ENCODE data around the gene LRP8. TPM values are rescaled to one million over a fixed set of nuclear protein-coding genes. Genes with fewer than 3 reads are reported as not detected.

Gene LRP8
- total RNA-seq, 1 experiment from 2014 or later, result 54.4 TPM

DNA sequence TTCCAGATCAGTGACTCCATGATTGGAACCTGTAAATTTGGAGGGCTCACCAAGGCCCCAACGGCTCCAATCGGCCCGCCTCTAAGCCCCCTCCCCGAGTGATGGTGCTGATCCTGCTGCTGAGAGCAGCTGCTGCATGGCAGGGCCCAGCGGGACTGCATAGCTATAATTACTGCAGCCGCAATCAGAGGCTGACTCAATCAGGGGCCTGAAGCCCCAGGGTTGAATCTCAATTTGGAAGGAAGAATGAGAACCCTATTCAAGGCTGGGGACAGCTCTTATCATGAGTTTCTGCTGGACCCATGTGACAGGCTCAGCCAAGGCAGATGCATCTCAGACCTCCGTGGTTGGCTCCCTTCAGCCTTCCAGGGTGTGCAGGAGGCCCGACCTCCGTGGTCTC lies 46.7 kb downstream of the LRP8 start:
- Histone ChIP-seq H3F3A (ENCODE audit: low read length, unreplicated experiment) (no peaks in the 10 kb centered on the region), H3K9me3 (ENCODE audit: low read length) (no peaks in the 10 kb centered on the region), H3K9me2 (replicated peaks; ENCODE audit: low read length) (no peaks in the 10 kb centered on the region), H4K20me1 (ENCODE audit: low read length) (no peaks in the 10 kb centered on the region), H3K4me2 (ENCODE audit: low read length) (no peak overlapping the region), H3K9ac (ENCODE audit: low read length) (no peak overlapping the region), H3K4me3 (ENCODE audit: low read length) (no peak overlapping the region), H3K27me3 (ENCODE audit: low read length) (no peaks in the 10 kb centered on the region), H3K79me2 (ENCODE audit: low read length) (no peaks in the 10 kb centered on the region), H3K36me3 (ENCODE audit: low read depth, low read length) (peaks cover 25% of the 10 kb centered on the region), H3K27ac (ENCODE audit: low read length) (no peak overlapping the region), H3K4me1 (ENCODE audit: insufficient read depth, low read length) (no peaks in the 10 kb centered on the region), H2AFZ (ENCODE audit: low read length) (no peak overlapping the region)
- CTCF ChIA-PET, result no interaction called here
- intact Hi-C loops (cut with micrococcal nuclease), result no loop called here
- TF ChIP-seq, protein P1, sequence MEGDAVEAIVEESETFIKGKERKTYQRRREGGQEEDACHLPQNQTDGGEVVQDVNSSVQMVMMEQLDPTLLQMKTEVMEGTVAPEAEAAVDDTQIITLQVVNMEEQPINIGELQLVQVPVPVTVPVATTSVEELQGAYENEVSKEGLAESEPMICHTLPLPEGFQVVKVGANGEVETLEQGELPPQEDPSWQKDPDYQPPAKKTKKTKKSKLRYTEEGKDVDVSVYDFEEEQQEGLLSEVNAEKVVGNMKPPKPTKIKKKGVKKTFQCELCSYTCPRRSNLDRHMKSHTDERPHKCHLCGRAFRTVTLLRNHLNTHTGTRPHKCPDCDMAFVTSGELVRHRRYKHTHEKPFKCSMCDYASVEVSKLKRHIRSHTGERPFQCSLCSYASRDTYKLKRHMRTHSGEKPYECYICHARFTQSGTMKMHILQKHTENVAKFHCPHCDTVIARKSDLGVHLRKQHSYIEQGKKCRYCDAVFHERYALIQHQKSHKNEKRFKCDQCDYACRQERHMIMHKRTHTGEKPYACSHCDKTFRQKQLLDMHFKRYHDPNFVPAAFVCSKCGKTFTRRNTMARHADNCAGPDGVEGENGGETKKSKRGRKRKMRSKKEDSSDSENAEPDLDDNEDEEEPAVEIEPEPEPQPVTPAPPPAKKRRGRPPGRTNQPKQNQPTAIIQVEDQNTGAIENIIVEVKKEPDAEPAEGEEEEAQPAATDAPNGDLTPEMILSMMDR (conservative IDR thresholded peaks at IDR 0.05; ENCODE audit: low read depth, low read length), result no peak
- TF ChIP-seq EZH2 (IDR thresholded peaks at IDR 0.05; ENCODE audit: low read length, unreplicated experiment) (no peak), EZH2phosphoT487 (IDR thresholded peaks at IDR 0.05; ENCODE audit: borderline replicate concordance, low read length) (no peak)
- BruUV-seq (replicated peaks), result no TSS peak
- DNase-seq (no peak), ATAC-seq (no peak)
- POLR2A ChIA-PET (ENCODE audit: unreplicated experiment), result no interaction called here

DNA sequence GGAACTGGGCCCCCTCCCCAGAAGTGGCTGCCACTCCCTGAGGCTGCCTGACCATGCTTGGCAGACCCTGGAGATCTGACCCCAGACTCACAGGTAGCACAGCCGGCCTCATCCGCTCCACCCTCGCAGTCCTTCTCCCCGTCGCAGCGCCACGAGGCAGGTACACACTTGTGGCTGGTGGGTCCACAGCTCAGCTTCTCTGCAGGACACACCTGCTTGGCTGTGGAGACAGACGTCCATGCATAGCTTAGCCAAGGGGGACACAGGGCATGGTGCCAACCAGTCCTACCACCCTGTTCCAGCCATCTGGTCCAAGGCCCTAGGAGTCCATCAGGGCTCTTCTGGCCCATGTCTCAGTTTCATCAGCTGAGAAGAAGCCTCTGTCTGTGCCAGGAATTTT lies 47.4 kb downstream of the LRP8 start:
- Histone ChIP-seq H3K9me3 (ENCODE audit: low read length) (no peaks in the 10 kb centered on the region), H3K4me2 (ENCODE audit: low read length) (no peak overlapping the region), H3K4me3 (ENCODE audit: low read length) (no peak overlapping the region), H3K9ac (ENCODE audit: low read length) (no peak overlapping the region), H3K27ac (ENCODE audit: low read length) (no peak overlapping the region), H4K20me1 (ENCODE audit: low read length) (no peaks in the 10 kb centered on the region), H3K36me3 (ENCODE audit: low read depth, low read length) (peaks cover 25% of the 10 kb centered on the region), H3K4me1 (ENCODE audit: insufficient read depth, low read length) (no peaks in the 10 kb centered on the region), H3K27me3 (ENCODE audit: low read length) (no peaks in the 10 kb centered on the region), H2AFZ (ENCODE audit: low read length) (no peak overlapping the region), H3K79me2 (ENCODE audit: low read length) (no peaks in the 10 kb centered on the region), H3F3A (ENCODE audit: low read length, unreplicated experiment) (no peaks in the 10 kb centered on the region), H3K9me2 (replicated peaks; ENCODE audit: low read length) (no peaks in the 10 kb centered on the region)
- CTCF ChIA-PET, result no interaction called here
- ATAC-seq (no peak), DNase-seq (no peak)
- POLR2A ChIA-PET (ENCODE audit: unreplicated experiment), result no interaction called here
- intact Hi-C loops (cut with micrococcal nuclease), result no loop called here
- BruUV-seq (replicated peaks), result no TSS peak
- TF ChIP-seq, protein P1 (conservative IDR thresholded peaks at IDR 0.05; ENCODE audit: low read depth, low read length), result no peak
- TF ChIP-seq EZH2phosphoT487 (IDR thresholded peaks at IDR 0.05; ENCODE audit: borderline replicate concordance, low read length), result no peak
- no peak for TF ChIP-seq EZH2 (IDR thresholded peaks at IDR 0.05; ENCODE audit: low read length, unreplicated experiment)

DNA sequence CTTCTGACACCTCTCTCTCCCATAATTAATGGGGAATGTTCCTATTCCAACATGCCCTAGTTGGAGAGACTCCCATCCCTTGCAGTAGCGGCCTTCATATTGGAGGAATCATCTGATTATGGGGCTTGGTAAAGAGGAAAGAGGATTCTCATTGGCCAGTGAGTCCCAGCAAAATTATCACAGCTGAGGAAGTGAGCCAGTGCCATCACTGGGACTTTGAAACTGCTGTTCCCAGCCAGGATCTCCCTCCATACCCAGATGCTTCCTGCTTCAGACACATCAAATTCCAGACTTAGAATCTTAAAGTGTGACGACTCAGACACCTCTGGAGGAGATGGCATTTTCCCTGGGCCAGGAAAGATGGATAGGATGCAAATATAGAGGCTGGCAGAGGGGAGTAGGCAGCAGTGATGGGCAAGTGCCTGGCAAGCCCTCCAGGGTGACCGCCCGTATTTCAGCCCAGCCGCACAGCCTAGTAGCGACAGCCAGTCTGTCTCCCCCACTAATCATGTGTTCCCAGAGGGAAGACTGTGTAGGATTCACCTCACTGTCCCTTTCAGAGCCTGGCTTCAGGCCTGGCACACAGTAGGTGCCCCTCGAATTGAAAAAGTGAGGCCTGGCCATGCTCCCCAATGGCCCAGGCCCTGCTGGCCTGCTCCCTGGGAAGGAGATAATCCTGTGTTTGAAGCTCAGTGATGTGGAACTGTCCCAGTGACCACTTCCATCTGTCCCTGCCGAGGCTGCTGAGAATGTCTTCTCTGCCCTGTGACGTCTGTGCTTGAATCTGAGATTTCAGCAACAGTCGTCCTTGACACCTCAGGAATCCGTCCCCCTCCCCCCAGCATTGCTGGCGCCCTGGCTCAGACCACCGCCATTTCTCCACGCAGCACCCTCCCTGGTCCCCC lies 48.3 kb downstream of the LRP8 start:
- Histone ChIP-seq H3K4me2 (ENCODE audit: low read length) (no peak overlapping the region), H3K9me2 (replicated peaks; ENCODE audit: low read length) (no peaks in the 10 kb centered on the region), H2AFZ (ENCODE audit: low read length) (no peak overlapping the region), H3K36me3 (ENCODE audit: low read depth, low read length) (peaks cover 17% of the 10 kb centered on the region), H3K27ac (ENCODE audit: low read length) (no peak overlapping the region), H3K79me2 (ENCODE audit: low read length) (no peaks in the 10 kb centered on the region), H3K4me3 (ENCODE audit: low read length) (no peak overlapping the region), H3K27me3 (ENCODE audit: low read length) (no peaks in the 10 kb centered on the region), H3K9me3 (ENCODE audit: low read length) (no peaks in the 10 kb centered on the region), H3K4me1 (ENCODE audit: insufficient read depth, low read length) (0 out of 2 replicates have a peak, but pooled peaks cover 4% of the 10 kb centered on the region), H4K20me1 (ENCODE audit: low read length) (no peaks in the 10 kb centered on the region), H3K9ac (ENCODE audit: low read length) (no peak overlapping the region), H3F3A (ENCODE audit: low read length, unreplicated experiment) (no peaks in the 10 kb centered on the region)
- no peak for TF ChIP-seq EZH2 (IDR thresholded peaks at IDR 0.05; ENCODE audit: low read length, unreplicated experiment)
- no peak for TF ChIP-seq EZH2phosphoT487 (IDR thresholded peaks at IDR 0.05; ENCODE audit: borderline replicate concordance, low read length)
- CTCF ChIA-PET, result no interaction called here
- ATAC-seq, result no peak
- POLR2A ChIA-PET (ENCODE audit: unreplicated experiment), result no interaction called here
- DNase-seq, result no peak
- intact Hi-C loops (cut with micrococcal nuclease), result no loop called here
- BruUV-seq (replicated peaks), result no TSS peak

All from PC-3 (cell line).